Urinary bladder (tissue), 4 donors: ENCODE results near the gene UGT1A10. TPM values are rescaled to one million over a fixed set of nuclear protein-coding genes. Genes with fewer than 3 reads are reported as not detected.

ENCODE experiments used
- DNase-seq: peaks from one replicate; pipeline ENCODE4 v3.0.0-alpha.2; 2015; ENCODE audit errors: extremely low spot score
- H3K27ac ChIP-seq: one replicate; pipeline ENCODE4 v1.5.1; 2013; ENCODE audit warnings: low read depth, mild to moderate bottlenecking, moderate library complexity
- H3K36me3 ChIP-seq: one replicate; pipeline ENCODE4 v1.6.1; 2013; ENCODE audit warnings: mild to moderate bottlenecking, moderate library complexity; ENCODE audit not compliant: insufficient read depth
- H3K4me1 ChIP-seq: one replicate; pipeline ENCODE4 v1.6.1; 2013; ENCODE audit warnings: mild to moderate bottlenecking, moderate library complexity; ENCODE audit not compliant: insufficient read depth
- H3K4me3 ChIP-seq: one replicate; pipeline ENCODE4 v1.5.1; 2013; ENCODE audit warnings: low read depth, low read length
- WGBS: extraction: QIAGEN DNeasy Blood & Tissue Kit; methylation state at CpG from one replicate; pipeline ENCODE4 v1.1.7; 2013; 5-methylcytosine and 5-hydroxymethylcytosine counted together
- polyA plus RNA-seq: library from polyadenylated mRNA; stranded (reverse); fragments of 200-250 nt; gene quantifications from one replicate; pipeline ENCODE4 v1.2.3, GENCODE V29; 2013
- total RNA-seq: library from RNA; depleted of rRNA; stranded (reverse); fragments of >200 nt; gene quantifications from one replicate; pipeline ENCODE4 v1.2.3, GENCODE V29; 2014
- donor health status: healthy with polysubstance abuse.
- donor health status: healthy.

Gene UGT1A10
- total and polyA plus RNA-seq, 2 donors, result not detected

- Histone ChIP-seq H3K4me3 (no peak overlapping the region), H3K36me3 (no peaks in the 10 kb centered on the region), H3K27ac (no peak overlapping the region), H3K4me1 (no peaks in the 10 kb centered on the region)
- no peak for DNase-seq
- WGBS, result 91% methylated on average over 13 of the region's 13 CpGs
Observed at GRCh38 chr2:233795735-233796171, 159.5 kb downstream of the UGT1A10 start.

GRCh38 chr2:233796254-233796653 is 160.0 kb downstream of the UGT1A10 start:
- H3K27ac ChIP-seq, result no peak overlapping the region
- no peaks in the 10 kb centered on the region for H3K4me1 ChIP-seq
- H3K4me3 ChIP-seq, result no peak overlapping the region
- DNase-seq, result no peak
- WGBS, result 84% methylated on average over 9 of the region's 9 CpGs
- H3K36me3 ChIP-seq, result no peaks in the 10 kb centered on the region

GRCh38 chr2:233798335-233799086 is 162.3 kb downstream of the UGT1A10 start:
- 81% methylated on average over 14 of the region's 14 CpGs for WGBS
- no peak overlapping the region for H3K4me3 ChIP-seq
- DNase-seq, result no peak
- H3K27ac ChIP-seq, result no peak overlapping the region
- H3K36me3 ChIP-seq, result no peaks in the 10 kb centered on the region
- H3K4me1 ChIP-seq, result no peaks in the 10 kb centered on the region

GRCh38 chr2:233799087-233799665 is 162.9 kb downstream of the UGT1A10 start:
- DNase-seq, result no peak
- Histone ChIP-seq H3K4me3 (no peak overlapping the region), H3K27ac (no peak overlapping the region), H3K36me3 (no peaks in the 10 kb centered on the region), H3K4me1 (no peaks in the 10 kb centered on the region)
- 62% methylated on average over 7 of the region's 7 CpGs for WGBS

- Histone ChIP-seq H3K4me1 (no peaks in the 10 kb centered on the region), H3K4me3 (no peak overlapping the region), H3K36me3 (no peaks in the 10 kb centered on the region), H3K27ac (no peak overlapping the region)
- WGBS, result 53% methylated on average over 5 of the region's 5 CpGs
- DNase-seq, result no peak
Observed at GRCh38 chr2:233799716-233800115, 163.5 kb downstream of the UGT1A10 start.

GRCh38 chr2:233800208-233800607 is 164.0 kb downstream of the UGT1A10 start:
- Histone ChIP-seq H3K36me3 (no peaks in the 10 kb centered on the region), H3K4me1 (no peaks in the 10 kb centered on the region), H3K27ac (no peak overlapping the region), H3K4me3 (no peak overlapping the region)
- no peak for DNase-seq
- WGBS, result 77% methylated on average over 7 of the region's 7 CpGs

GRCh38 chr2:233801357-233802131 is 165.3 kb downstream of the UGT1A10 start:
- H3K27ac ChIP-seq, result no peak overlapping the region
- WGBS, result 80% methylated on average over 9 of the region's 9 CpGs
- H3K4me3 ChIP-seq, result no peak overlapping the region
- no peaks in the 10 kb centered on the region for H3K36me3 ChIP-seq
- no peak for DNase-seq
- H3K4me1 ChIP-seq, result no peaks in the 10 kb centered on the region

GRCh38 chr2:233802132-233802815 is 166.0 kb downstream of the UGT1A10 start:
- no peaks in the 10 kb centered on the region for H3K36me3 ChIP-seq
- H3K4me1 ChIP-seq, result no peaks in the 10 kb centered on the region
- no peak for DNase-seq
- H3K27ac ChIP-seq, result no peak overlapping the region
- 68% methylated on average over 3 of the region's 3 CpGs for WGBS
- H3K4me3 ChIP-seq, result no peak overlapping the region

- 65% methylated on average over 2 of the region's 2 CpGs for WGBS
Observed at GRCh38 chr2:233803292-233803911, 167.2 kb downstream of the UGT1A10 start.

GRCh38 chr2:233803994-233804393 is 167.7 kb downstream of the UGT1A10 start:
- Histone ChIP-seq H3K27ac (no peak overlapping the region), H3K36me3 (no peaks in the 10 kb centered on the region), H3K4me3 (no peak overlapping the region), H3K4me1 (no peaks in the 10 kb centered on the region)
- DNase-seq, result no peak
- WGBS, result 73% methylated on average over 8 of the region's 8 CpGs

More at GRCh38 chr2:233803292-233803911, 167.2 kb downstream of the UGT1A10 start:
- Histone ChIP-seq H3K36me3 (no peaks in the 10 kb centered on the region), H3K4me3 (no peak overlapping the region), H3K27ac (no peak overlapping the region), H3K4me1 (no peaks in the 10 kb centered on the region)
- DNase-seq, result no peak

- no peak for DNase-seq
- Histone ChIP-seq H3K4me3 (no peak overlapping the region), H3K4me1 (no peaks in the 10 kb centered on the region), H3K27ac (no peak overlapping the region), H3K36me3 (no peaks in the 10 kb centered on the region)
- 71% methylated on average over 12 of the region's 12 CpGs for WGBS
Observed at GRCh38 chr2:233807215-233807865, 171.1 kb downstream of the UGT1A10 start.

- H3K4me3 ChIP-seq, result no peak overlapping the region
- H3K4me1 ChIP-seq, result no peaks in the 10 kb centered on the region
- H3K27ac ChIP-seq, result no peak overlapping the region
- 80% methylated on average over 10 of the region's 10 CpGs for WGBS
- no peak for DNase-seq
- no peaks in the 10 kb centered on the region for H3K36me3 ChIP-seq
Observed at GRCh38 chr2:233807966-233808935, 172.0 kb downstream of the UGT1A10 start.
